Measurements from ENCODE around the gene LHPP.

The LHPP gene

GRCh38 chr10:124648738-124649137, 187.1 kb downstream of the LHPP start:
- DNase-seq: peak; percentile 66

GRCh38 chr10:124649214-124649613, 187.6 kb downstream of the LHPP start:
- no peak for DNase-seq

GRCh38 chr10:124650263-124650662, 188.6 kb downstream of the LHPP start:
- DNase-seq: no peak

GRCh38 chr10:124650820-124651401, 189.3 kb downstream of the LHPP start:
- no peak for DNase-seq

GRCh38 chr10:124651402-124651891, 189.8 kb downstream of the LHPP start:
- no peak for DNase-seq

- DNase-seq: no peak
Observed at GRCh38 chr10:124652200-124652599, 190.6 kb downstream of the LHPP start.

- DNase-seq: no peak
Observed at GRCh38 chr10:124652701-124653100, 191.1 kb downstream of the LHPP start.

- no peak for DNase-seq
Observed at GRCh38 chr10:124653311-124653710, 191.7 kb downstream of the LHPP start.

- no peak for DNase-seq
Observed at GRCh38 chr10:124653811-124654651, 192.4 kb downstream of the LHPP start.

- no peak for DNase-seq
Observed at GRCh38 chr10:124654686-124655085, 193.1 kb downstream of the LHPP start.

- no peak for DNase-seq
Observed at GRCh38 chr10:124655191-124656112, 193.8 kb downstream of the LHPP start.

GRCh38 chr10:124656113-124656490, 194.5 kb downstream of the LHPP start:
- DNase-seq: no peak

GRCh38 chr10:124656541-124656940, 194.9 kb downstream of the LHPP start:
- DNase-seq: no peak

- peak; percentile 37 for DNase-seq
Observed at GRCh38 chr10:124657806-124658205, 196.2 kb downstream of the LHPP start.

GRCh38 chr10:124658591-124659242, 197.1 kb downstream of the LHPP start:
- DNase-seq: no peak

GRCh38 chr10:124659380-124659779, 197.8 kb downstream of the LHPP start:
- DNase-seq: no peak

GRCh38 chr10:124660404-124661125, 198.9 kb downstream of the LHPP start:
- DNase-seq: no peak

- no peak for DNase-seq
Observed at GRCh38 chr10:124661660-124662180, 200.1 kb downstream of the LHPP start.

GRCh38 chr10:124663228-124663627, 201.6 kb downstream of the LHPP start:
- DNase-seq: no peak

Data from fibroblast of skin of right biceps (primary cell).